ENCODE data around the gene ERO1B. TPM values are rescaled to one million over a fixed set of nuclear protein-coding genes. Genes with fewer than 3 reads are reported as not detected.

The ERO1B gene
- total RNA-seq, 2 experiments from 2014 or later = 15.2 to 16.5 TPM

- Histone ChIP-seq H3K36me3 (ENCODE audit: insufficient read depth, low read length) (peaks cover 19% of the 10 kb centered on the region), H3K4me1 (ENCODE audit: insufficient read depth, low read length) (peaks cover 4% of the 10 kb centered on the region), H3K27me3 (ENCODE audit: control insufficient read depth in 1 of 2, insufficient read depth in 2 of 2, low read length in 2 of 2) (no peaks in the 10 kb centered on the region), H3K27ac (ENCODE audit: low read depth in 1 of 2, low read length in 2 of 2) (no peak overlapping the region), H3K9me3 (ENCODE audit: control insufficient read depth in 1 of 2, insufficient read depth in 1 of 2, low read length in 2 of 2) (peaks cover 12 to 19% of the 10 kb centered on the region in 2 experiments), H3K4me3 (ENCODE audit: low read length) (no peak overlapping the region)
- DNase-seq (no peak), ATAC-seq (ENCODE audit: poor library complexity) (no peak)
- H3K9me3 Mint-ChIP-seq = peaks cover 18% of the 10 kb centered on the region
- ChIA-PET POLR2A (interaction anchor here (1.9 kb wide), 1 partner anchor 19 kb away, joined by 7 read pairs; no protein-coding TSS in a partner anchor), CTCF (no interaction called here)
- no peak overlapping the region for H3K4me3 Mint-ChIP-seq
- TF ChIP-seq CTCF (IDR thresholded peaks at IDR 0.05) = no peak
- no peaks in the 10 kb centered on the region for H3K27me3 Mint-ChIP-seq
- intact Hi-C loops (cut with DNase I, micrococcal nuclease) = no loop called here
- H3K36me3 Mint-ChIP-seq (ENCODE audit: low read depth) = peaks cover 84% of the 10 kb centered on the region
- peaks cover 30% of the 10 kb centered on the region for H3K4me1 Mint-ChIP-seq (ENCODE audit: low read depth)
- H3K27ac Mint-ChIP-seq = no peak overlapping the region
Observed at GRCh38 chr1:236261898-236262297, 19.9 kb downstream of the ERO1B start.

GRCh38 chr1:236261033-236261432 lies 20.7 kb downstream of the ERO1B start:
- Mint-ChIP-seq H3K27ac (no peak overlapping the region), H3K36me3 (ENCODE audit: low read depth) (peaks cover 84% of the 10 kb centered on the region), H3K4me1 (ENCODE audit: low read depth) (peaks cover 32% of the 10 kb centered on the region), H3K9me3 (peaks cover 18% of the 10 kb centered on the region), H3K27me3 (no peaks in the 10 kb centered on the region), H3K4me3 (no peak overlapping the region)
- Histone ChIP-seq H3K36me3 (ENCODE audit: insufficient read depth, low read length) (peaks cover 23% of the 10 kb centered on the region), H3K9me3 (ENCODE audit: control insufficient read depth in 1 of 2, insufficient read depth in 1 of 2, low read length in 2 of 2) (peaks cover 12 to 19% of the 10 kb centered on the region in 2 experiments), H3K27ac (ENCODE audit: low read depth in 1 of 2, low read length in 2 of 2) (no peak overlapping the region), H3K27me3 (ENCODE audit: control insufficient read depth in 1 of 2, insufficient read depth in 2 of 2, low read length in 2 of 2) (no peaks in the 10 kb centered on the region), H3K4me1 (ENCODE audit: insufficient read depth, low read length) (peaks cover 4% of the 10 kb centered on the region), H3K4me3 (ENCODE audit: low read length) (no peak overlapping the region)
- intact Hi-C loops (cut with DNase I, micrococcal nuclease) = no loop called here
- no peak for TF ChIP-seq CTCF (IDR thresholded peaks at IDR 0.05)
- ATAC-seq (ENCODE audit: poor library complexity) (no peak), DNase-seq (no peak)
- POLR2A ChIA-PET = no interaction called here
- CTCF ChIA-PET = no interaction called here

- Histone ChIP-seq H3K27ac (ENCODE audit: low read depth in 1 of 2, low read length in 2 of 2) (no peak overlapping the region), H3K36me3 (ENCODE audit: insufficient read depth, low read length) (peaks cover 19% of the 10 kb centered on the region), H3K27me3 (ENCODE audit: control insufficient read depth in 1 of 2, insufficient read depth in 2 of 2, low read length in 2 of 2) (no peaks in the 10 kb centered on the region), H3K9me3 (ENCODE audit: control insufficient read depth in 1 of 2, insufficient read depth in 1 of 2, low read length in 2 of 2) (peaks cover 12 to 19% of the 10 kb centered on the region in 2 experiments), H3K4me3 (ENCODE audit: low read length) (no peak overlapping the region), H3K4me1 (ENCODE audit: insufficient read depth, low read length) (peaks cover 4% of the 10 kb centered on the region)
- ATAC-seq (ENCODE audit: poor library complexity) (peak; percentile 34), DNase-seq (peak in 3 of 14 experiments; percentile 17 to 18 (median 17))
- CTCF ChIA-PET = interaction anchor here (0.7 kb wide), 1 partner anchor 25 kb away, joined by 3 read pairs; no protein-coding TSS in a partner anchor
- H3K9me3 Mint-ChIP-seq = peaks cover 18% of the 10 kb centered on the region
- peaks cover 38% of the 10 kb centered on the region for H3K4me1 Mint-ChIP-seq (ENCODE audit: low read depth)
- POLR2A ChIA-PET = interaction anchor here (1.2 kb wide), 2 partner anchors 22 to 25 kb away, joined by 3 read pairs; no protein-coding TSS in a partner anchor
- intact Hi-C loops (cut with DNase I, micrococcal nuclease) = no loop called here
- no peak overlapping the region for H3K4me3 Mint-ChIP-seq
- H3K27me3 Mint-ChIP-seq = no peaks in the 10 kb centered on the region
- H3K27ac Mint-ChIP-seq = no peak overlapping the region
- H3K36me3 Mint-ChIP-seq (ENCODE audit: low read depth) = peaks cover 87% of the 10 kb centered on the region
- no peak for TF ChIP-seq CTCF (IDR thresholded peaks at IDR 0.05)
Observed at GRCh38 chr1:236259043-236259442, 22.7 kb downstream of the ERO1B start.

Measured in CD4-positive, alpha-beta T cell (primary cell).